Right lobe of liver (tissue), 6 donors: ENCODE measurements around the gene DLK2. TPM values are rescaled to one million over a fixed set of nuclear protein-coding genes. Genes with fewer than 3 reads are reported as not detected.

Experiments used
- ATAC-seq, 4 donors: fragments of 200-7000 bp; cut with Tn5 transposase; one replicate each; pipeline ENCODE4 v1.9.1; 2020; ENCODE audit warnings: mild to moderate bottlenecking in 4 of 4, moderate library complexity in 4 of 4
- DNase-seq, 3 donors: peaks; one replicate each; pipeline ENCODE4 v3.0.0-alpha.2; 2020
- H3K27ac ChIP-seq, 3 donors: fragments of 200-600 bp; one replicate each; pipeline ENCODE4 v1.8.0; 2022
- H3K27me3 ChIP-seq, 2 donors: fragments of 200-600 bp; one replicate each; pipeline ENCODE4 v1.8.0; 2022
- H3K36me3 ChIP-seq, 4 donors: fragments of 200-600 bp; sonication (generic) in 1 of 4; one replicate each; pipeline versions ENCODE4 v1.5.1 to v1.8.0; 2017 to 2022; ENCODE audit warnings: control low read depth in 1 of 4
- H3K4me1 ChIP-seq, 4 donors: fragments of 200-600 bp; sonication (generic) in 1 of 4; one replicate each; pipeline versions ENCODE4 v1.5.1 to v1.8.0; 2017 to 2022; ENCODE audit warnings: control low read depth in 1 of 4
- H3K4me3 ChIP-seq, 3 donors: fragments of 200-600 bp; one replicate each; pipeline ENCODE4 v1.8.0; 2022
- H3K9me3 ChIP-seq, 4 donors: fragments of 200-600 bp; sonication (generic) in 1 of 4; one replicate each; pipeline versions ENCODE4 v1.5.1 to v1.8.0; 2017 to 2022; ENCODE audit warnings: control low read depth in 1 of 4
- CTCF ChIP-seq, 4 donors: fragments of 200-600 bp in 3 of 4; fragments of 450-650 bp in 1 of 4; IDR thresholded peaks; one replicate each; pipeline versions ENCODE4 v1.5.1 to v1.8.0; 2016 to 2022; ENCODE audit warnings: antibody characterized with exemption in 4 of 4, mild to moderate bottlenecking in 2 of 4
- POLR2A ChIP-seq: fragments of 450-650 bp; IDR thresholded peaks from one replicate; pipeline ENCODE4 v1.6.1; 2017; ENCODE audit warnings: antibody characterized with exemption, mild to moderate bottlenecking
- WGBS: methylation state at CpG from one replicate; pipeline ENCODE4 v1.1.6; 2018; ENCODE audit warnings: low coverage, low lambda C conversion rate; ENCODE audit not compliant: insufficient coverage; ENCODE audit errors: missing lambda C conversion rate; 5-methylcytosine and 5-hydroxymethylcytosine counted together
- intact Hi-C, 2 donors: fragments of 100-400 bp; cut with DNase I; formaldehyde crosslinking; loops; one replicate each; pipeline versions ENCODE4 v1.11.2 to v1.14.1; 2022
- total RNA-seq, 6 experiments: library from RNA; depleted of rRNA in 2 of 6; stranded (reverse); fragments of >200 nt in 2 of 6; fragmentation: NEBNext Ultra II Directional in 3 of 6; extraction: Animal tissue kit (Norgen Biotek cat#: 25700) in 3 of 6; gene quantifications; one replicate each; pipeline versions ENCODE4 v1.1.0 to v1.2.4, GENCODE V29; 2016 to 2023
- donor health status: DM: no; HTN: yes; CAD: no.
- donor health status: DM: no; HTN: no; CAD: no.
- donor health status: DM: no; HTN: no; CAD: no.
- donor health status: DM: no; HTN: yes; CAD: no.
- donor health status: DM: no; HTN: yes; CAD: no.

The DLK2 gene
- total RNA-seq, 6 experiments from 2014 or later = 0.13 TPM; not detected in 5

GRCh38 chr6:43471399-43471798 is 16.1 kb upstream of the DLK2 start:
- ATAC-seq = peak in 1 of 4 donors; percentile 39
- DNase-seq = no peak
- Histone ChIP-seq H3K27me3 (no peaks in the 10 kb centered on the region), H3K4me3 (no peak overlapping the region), H3K36me3 (no peaks in the 10 kb centered on the region), H3K9me3 (no peaks in the 10 kb centered on the region), H3K4me1 (no peaks in the 10 kb centered on the region), H3K27ac (no peak overlapping the region)
- no CpG with 5 or more reads among the region's 1 CpG for WGBS
- TF ChIP-seq POLR2A (no peak), CTCF (IDR thresholded peaks at IDR 0.05) (no peak)
- intact Hi-C loops = no loop called here

GRCh38 chr6:43469947-43470346 is 14.6 kb upstream of the DLK2 start:
- intact Hi-C loops = no loop called here
- Histone ChIP-seq H3K27me3 (no peaks in the 10 kb centered on the region), H3K9me3 (no peaks in the 10 kb centered on the region), H3K27ac (no peak overlapping the region), H3K4me1 (no peaks in the 10 kb centered on the region), H3K36me3 (no peaks in the 10 kb centered on the region), H3K4me3 (no peak overlapping the region)
- DNase-seq (no peak), ATAC-seq (no peak)
- 86% methylated on average over 4 of the region's 7 CpGs for WGBS
- no peak for TF ChIP-seq POLR2A
- TF ChIP-seq CTCF (IDR thresholded peaks at IDR 0.05) = no peak

- no peak for ATAC-seq
- Histone ChIP-seq H3K9me3 (no peaks in the 10 kb centered on the region), H3K27me3 (no peaks in the 10 kb centered on the region), H3K36me3 (no peaks in the 10 kb centered on the region), H3K4me1 (no peaks in the 10 kb centered on the region), H3K27ac (no peak overlapping the region), H3K4me3 (no peak overlapping the region)
- TF ChIP-seq POLR2A (no peak), CTCF (IDR thresholded peaks at IDR 0.05) (no peak)
- intact Hi-C loops = no loop called here
- 66% methylated on average over 10 of the region's 13 CpGs for WGBS
- no peak for DNase-seq
Measured at GRCh38 chr6:43468748-43469681, 13.7 kb upstream of the DLK2 start.

- no peak for DNase-seq
- H3K36me3 ChIP-seq = no peaks in the 10 kb centered on the region
- WGBS = 20% methylated on average over 1 of the region's 4 CpGs
- no peaks in the 10 kb centered on the region for H3K9me3 ChIP-seq
- no peaks in the 10 kb centered on the region for H3K4me1 ChIP-seq
- ATAC-seq = no peak
- TF ChIP-seq POLR2A = no peak
- no peak for TF ChIP-seq CTCF (IDR thresholded peaks at IDR 0.05)
- H3K27me3 ChIP-seq = no peaks in the 10 kb centered on the region
- H3K4me3 ChIP-seq = no peak overlapping the region
- intact Hi-C loops = no loop called here
- H3K27ac ChIP-seq = no peak overlapping the region
Measured at GRCh38 chr6:43468240-43468639, 12.9 kb upstream of the DLK2 start.
